Heart left ventricle (tissue), 16 donors: ENCODE results near the gene GMPPA. TPM values are rescaled to one million over a fixed set of nuclear protein-coding genes. Genes with fewer than 3 reads are reported as not detected.

Experiments used
- ATAC-seq, 4 donors: fragments of 200-7000 bp; cut with Tn5 transposase; one replicate each; pipeline ENCODE4 v1.9.1; 2020 to 2022; ENCODE audit warnings: moderate library complexity in 4 of 4, mild to moderate bottlenecking in 3 of 4, moderate number of reproducible peaks in 1 of 4
- DNase-seq, 5 donors: peaks; one replicate each; pipeline ENCODE4 v3.0.0-alpha.2; 2020
- H3K27ac ChIP-seq, 12 donors: fragments of 200-600 bp; sonication (generic) in 4 of 12; one replicate each; pipeline versions ENCODE4 v1.5.0 to v1.8.0; 2016 to 2022; ENCODE audit warnings: mild to moderate bottlenecking in 2 of 12
- H3K27me3 ChIP-seq, 9 donors: fragments of 200-600 bp; sonication (generic) in 2 of 9; one replicate each; pipeline versions ENCODE4 v1.5.1 to v1.8.0; 2016 to 2022; ENCODE audit warnings: mild to moderate bottlenecking in 3 of 9
- H3K36me3 ChIP-seq, 9 donors: fragments of 200-600 bp; sonication (generic) in 2 of 9; one replicate each; pipeline versions ENCODE4 v1.5.0 to v1.8.0; 2018 to 2022; ENCODE audit warnings: mild to moderate bottlenecking in 2 of 9
- H3K4me1 ChIP-seq, 12 donors: fragments of 200-600 bp; sonication (generic) in 4 of 12; one replicate each; pipeline versions ENCODE4 v1.5.0 to v1.8.0; 2016 to 2022; ENCODE audit warnings: mild to moderate bottlenecking in 3 of 12
- H3K4me3 ChIP-seq, 12 donors: fragments of 200-600 bp; sonication (generic) in 4 of 12; one replicate each; pipeline versions ENCODE4 v1.5.0 to v1.8.0; 2017 to 2022; ENCODE audit warnings: mild to moderate bottlenecking in 9 of 12, moderate library complexity in 4 of 12
- H3K9me3 ChIP-seq, 12 donors: fragments of 200-600 bp; sonication (generic) in 4 of 12; one replicate each; pipeline versions ENCODE4 v1.5.0 to v1.8.0; 2016 to 2022; ENCODE audit warnings: mild to moderate bottlenecking in 1 of 12
- POLR2A ChIP-seq, 2 donors: fragments of 450-650 bp; IDR thresholded peaks; one replicate each; pipeline ENCODE4 v1.6.1; 2017; ENCODE audit warnings: antibody characterized with exemption in 2 of 2, mild to moderate bottlenecking in 2 of 2, moderate library complexity in 2 of 2
- WGBS, 4 donors: extraction: QIAGEN DNeasy Blood & Tissue Kit in 2 of 4; methylation state at CpG; one replicate each; pipeline versions ENCODE4 v1.1.5 to v1.1.7; 2013 to 2018; 5-methylcytosine and 5-hydroxymethylcytosine counted together
- intact Hi-C, 10 donors: fragments of 100-400 bp; cut with DNase I; formaldehyde crosslinking; loops; one replicate each; pipeline versions ENCODE4 v1.11.1 to v1.14.2; 2022
- polyA plus RNA-seq, 2 donors: library from polyadenylated mRNA; stranded (reverse); fragments of 200-250 nt; gene quantifications; one replicate each; pipeline ENCODE4 v1.2.3, GENCODE V29; 2013
- total RNA-seq, 9 donors: library from RNA; depleted of rRNA in 2 of 9; stranded (reverse); fragments of >200 nt in 2 of 9; fragmentation: NEBNext Ultra II Directional in 3 of 9; extraction: Animal tissue kit (Norgen Biotek cat#: 25700) in 3 of 9; gene quantifications; one replicate each; pipeline versions ENCODE4 v1.1.0 to v1.2.4, GENCODE V29; 2016 to 2023
- TF ChIP-seq, protein P1 (sequence below), 12 donors: fragments of 200-600 bp; sonication (generic) in 4 of 12; IDR thresholded peaks; one replicate each; pipeline versions ENCODE4 v1.5.0 to v1.8.0; 2018 to 2022; ENCODE audit warnings: antibody characterized with exemption in 12 of 12, mild to moderate bottlenecking in 5 of 12
- donor health status: ischemic (EF 13 %, LVEDD 7.1; RV severe dilation, severe dysfunction).
- donor health status: healthy with polysubstance abuse.
- donor health status: DM: no; HTN: yes; CAD: no.
- donor health status: DM: no; HTN: no; CAD: no.
- donor health status: ischemic (EF 25% LVEDD 6.9; RV normal size, moderate dysfunction).
- donor health status: ischemic (EF 25% LVEDD 5.7; RV mildly dilated, moderate dysfunction).
- donor health status: healthy.
- donor health status: DM: yes; HTN: yes; CAD: no.
- donor health status: ischemic (EF 35%, LVEDD 5.7; RV mildly dilated, moderate dysfunction).
- donor health status: nonischemic (EF 11% LVEDD 7.7; RV severe dilation, severe dysfunction).
- donor health status: DM: yes; HTN: yes; CAD: no.
- donor health status: PGD.
- donor health status: ischemic (EF 29% LVEDD 5.4; RV normal size, mild dysfunction).
- donor health status: nonischemic (EF 23%, LVEDD 6.1; RV moderate dilation, normal function).

Gene GMPPA
- total and polyA plus RNA-seq, 11 donors, result 15.8 to 35.5 (median 20.1) TPM

DNA sequence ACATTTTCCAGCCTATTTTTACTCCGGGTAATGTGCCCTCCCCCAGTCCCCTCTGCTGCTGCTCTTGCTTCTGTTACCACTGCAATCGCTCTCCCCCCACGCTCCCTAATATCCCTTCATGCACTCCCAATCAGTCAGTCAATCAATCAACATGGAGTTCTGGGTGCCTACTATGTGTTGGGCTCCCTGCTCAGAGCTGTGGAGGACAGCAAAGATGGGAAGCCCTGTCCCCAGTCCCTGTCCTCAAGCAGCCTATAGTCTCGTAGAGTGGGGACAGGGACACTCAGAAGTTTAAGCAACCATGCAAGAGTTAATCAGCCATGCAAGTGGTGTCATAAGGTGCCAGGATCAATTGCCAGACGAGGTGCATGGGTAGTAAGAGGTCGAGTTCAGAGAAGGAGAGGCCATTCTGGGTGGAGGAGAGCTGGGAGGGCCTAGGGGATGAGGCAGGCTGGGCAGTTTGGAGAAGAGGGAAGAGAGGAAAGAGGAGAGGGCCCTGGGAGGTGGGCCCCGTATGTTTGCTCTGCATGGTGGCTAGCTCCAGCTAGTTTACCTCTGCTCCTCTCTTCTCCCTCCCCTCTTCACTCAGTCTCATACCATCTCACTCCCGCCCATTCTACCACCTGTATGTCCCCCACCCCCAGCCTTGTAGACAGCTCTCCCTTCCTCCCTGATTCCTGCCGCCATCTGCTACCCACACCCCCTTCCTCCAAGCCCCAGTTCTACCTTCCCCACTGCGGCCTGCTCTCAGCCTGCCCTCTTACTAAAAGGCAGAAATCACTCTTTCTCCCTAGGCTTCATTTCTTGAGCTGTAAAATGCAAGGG, 19.5 kb downstream of the GMPPA start:
- DNase-seq, result no peak
- H3K27ac ChIP-seq, result no peak overlapping the region
- intact Hi-C loops, result no loop called here
- no peak for TF ChIP-seq POLR2A (IDR thresholded peaks at IDR 0.05)
- TF ChIP-seq, protein P1, sequence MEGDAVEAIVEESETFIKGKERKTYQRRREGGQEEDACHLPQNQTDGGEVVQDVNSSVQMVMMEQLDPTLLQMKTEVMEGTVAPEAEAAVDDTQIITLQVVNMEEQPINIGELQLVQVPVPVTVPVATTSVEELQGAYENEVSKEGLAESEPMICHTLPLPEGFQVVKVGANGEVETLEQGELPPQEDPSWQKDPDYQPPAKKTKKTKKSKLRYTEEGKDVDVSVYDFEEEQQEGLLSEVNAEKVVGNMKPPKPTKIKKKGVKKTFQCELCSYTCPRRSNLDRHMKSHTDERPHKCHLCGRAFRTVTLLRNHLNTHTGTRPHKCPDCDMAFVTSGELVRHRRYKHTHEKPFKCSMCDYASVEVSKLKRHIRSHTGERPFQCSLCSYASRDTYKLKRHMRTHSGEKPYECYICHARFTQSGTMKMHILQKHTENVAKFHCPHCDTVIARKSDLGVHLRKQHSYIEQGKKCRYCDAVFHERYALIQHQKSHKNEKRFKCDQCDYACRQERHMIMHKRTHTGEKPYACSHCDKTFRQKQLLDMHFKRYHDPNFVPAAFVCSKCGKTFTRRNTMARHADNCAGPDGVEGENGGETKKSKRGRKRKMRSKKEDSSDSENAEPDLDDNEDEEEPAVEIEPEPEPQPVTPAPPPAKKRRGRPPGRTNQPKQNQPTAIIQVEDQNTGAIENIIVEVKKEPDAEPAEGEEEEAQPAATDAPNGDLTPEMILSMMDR (IDR thresholded peaks at IDR 0.05), result no peak
- no peaks in the 10 kb centered on the region for H3K36me3 ChIP-seq
- WGBS, 4 donors, result 63 to 70% (median 66%) methylated on average over 10 of the region's 10 CpGs
- no peak overlapping the region for H3K4me3 ChIP-seq
- peaks cover 3 to 44% (median 21%) of the 10 kb centered on the region in 12 donors for H3K4me1 ChIP-seq
- no peak for ATAC-seq
- H3K27me3 ChIP-seq, result peaks cover under 1 to 58% (median 24%) of the 10 kb centered on the region in 9 donors
- no peaks in the 10 kb centered on the region for H3K9me3 ChIP-seq

DNA sequence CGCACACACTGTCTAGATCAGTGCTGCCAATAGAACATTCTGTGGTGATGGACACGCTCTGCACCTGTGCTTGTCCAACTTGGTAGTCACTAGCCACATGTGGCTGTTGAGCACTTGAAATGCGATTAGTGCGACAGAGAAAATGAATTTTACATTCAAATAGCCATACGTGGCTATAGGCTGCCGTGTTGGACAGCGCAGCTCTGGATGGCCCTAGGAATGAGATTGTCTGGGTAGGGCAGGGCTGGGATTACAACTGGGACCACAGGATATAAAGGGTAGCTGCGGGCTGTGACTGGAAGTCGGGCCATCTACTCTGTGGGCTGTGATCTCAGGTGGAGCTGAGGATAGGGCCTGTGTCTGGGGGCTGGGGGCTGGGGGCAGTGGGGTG, 20.8 kb downstream of the GMPPA start:
- 84 to 94% (median 89%) methylated on average over 9 of the region's 9 CpGs for WGBS, 4 donors
- no peak overlapping the region for H3K4me3 ChIP-seq
- H3K27ac ChIP-seq, result no peak overlapping the region
- no peaks in the 10 kb centered on the region for H3K36me3 ChIP-seq
- TF ChIP-seq, protein P1 (IDR thresholded peaks at IDR 0.05), result no peak
- TF ChIP-seq POLR2A (IDR thresholded peaks at IDR 0.05), result no peak
- peaks cover 0 to 38% (median 16%) of the 10 kb centered on the region in 12 donors for H3K4me1 ChIP-seq
- DNase-seq, result no peak
- peaks cover 9 to 58% (median 21%) of the 10 kb centered on the region in 9 donors for H3K27me3 ChIP-seq
- intact Hi-C loops, result no loop called here
- no peaks in the 10 kb centered on the region for H3K9me3 ChIP-seq
- ATAC-seq, result no peak

DNA sequence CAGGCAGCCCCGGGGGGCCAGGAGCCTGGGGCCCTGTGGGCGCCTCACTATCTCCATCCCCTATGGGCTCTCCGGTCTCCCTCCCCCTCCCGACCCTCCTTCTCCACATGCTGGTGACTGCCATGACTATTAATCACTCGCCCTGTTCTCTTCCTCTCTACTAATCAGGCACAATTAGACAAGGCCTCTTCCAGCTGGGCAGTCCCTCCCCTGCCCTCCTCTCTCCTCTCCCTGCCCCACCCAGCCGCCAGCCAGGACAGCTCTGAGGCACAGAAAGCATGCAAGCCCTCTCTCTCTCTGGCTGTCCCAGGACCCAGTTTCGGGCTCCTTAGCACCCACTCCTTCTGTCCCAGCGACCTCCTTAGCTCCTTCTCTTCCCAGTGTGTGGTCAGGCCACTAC, 21.4 kb downstream of the GMPPA start:
- peak in 2 of 4 donors; percentile 6 to 36 for ATAC-seq
- intact Hi-C loops, result loop anchor here in 1 of 10 donors (2.0 kb wide), 1 partner anchor 43 kb away; no protein-coding TSS in a partner anchor

More for the DNA sequence above, 21.4 kb downstream of the GMPPA start:
- Histone ChIP-seq H3K36me3 (no peaks in the 10 kb centered on the region), H3K27me3 (peaks cover 8 to 58% (median 19%) of the 10 kb centered on the region in 9 donors), H3K4me1 (peaks cover 0 to 34% (median 16%) of the 10 kb centered on the region in 12 donors), H3K4me3 (no peak overlapping the region), H3K9me3 (no peaks in the 10 kb centered on the region), H3K27ac (peak overlapping the region in 3 of 12 donors; percentile 57 to 73 (median 58))
- TF ChIP-seq, protein P1 (IDR thresholded peaks at IDR 0.05), result no peak
- TF ChIP-seq POLR2A (IDR thresholded peaks at IDR 0.05), result no peak
- WGBS, 4 donors, result 61 to 73% (median 65%) methylated on average over 8 of the region's 8 CpGs
- no peak for DNase-seq
